PFSK-1 (cell line): ENCODE data around the gene TNS4.

Source experiments
- FOXP2 ChIP-seq: optimal IDR thresholded peaks from 2 replicates; pipeline ENCODE3; 2011; ENCODE audit warnings: borderline replicate concordance, control low read depth, inconsistent platforms; ENCODE audit not compliant: insufficient read depth; ENCODE audit errors: extremely low read length, extremely low read depth
- POLR2AphosphoS5 ChIP-seq: IDR thresholded peaks from 2 replicates; pipeline ENCODE4 v1.6.1; 2012; ENCODE audit warnings: low read depth, mild to moderate bottlenecking, control low read depth, low read length, moderate library complexity
- REST ChIP-seq, 2 experiments: IDR thresholded peaks; 2 replicates each; pipeline versions ENCODE4 v1.6.1 to v1.8.0; 2011 to 2012; ENCODE audit warnings: low read depth in 2 of 2, low read length in 2 of 2, control low read depth in 1 of 2, inconsistent platforms in 1 of 2, mild to moderate bottlenecking in 1 of 2, moderate library complexity in 1 of 2; ENCODE audit not compliant: insufficient read depth in 1 of 2
- SIN3A ChIP-seq: IDR thresholded peaks from 2 replicates; pipeline ENCODE4 v1.6.1; 2012; ENCODE audit warnings: mild to moderate bottlenecking, low read length, moderate library complexity, borderline replicate concordance; ENCODE audit not compliant: insufficient read depth
- TAF1 ChIP-seq: IDR thresholded peaks from 2 replicates; pipeline ENCODE4 v1.6.1; 2012; ENCODE audit warnings: low read length, control low read depth, borderline replicate concordance; ENCODE audit not compliant: insufficient read depth

Gene TNS4

GRCh38 chr17:40524243-40524965 lies 23.0 kb upstream of the TNS4 start:
- no peak for TF ChIP-seq POLR2AphosphoS5
- no peak for TF ChIP-seq FOXP2
- TF ChIP-seq REST (IDR thresholded peaks at IDR 0.05; ENCODE audit: insufficient read depth in 1 of 2, low read depth in 2 of 2, low read length in 2 of 2), result no peak
- no peak for TF ChIP-seq SIN3A
- TF ChIP-seq TAF1, result no peak

DNA sequence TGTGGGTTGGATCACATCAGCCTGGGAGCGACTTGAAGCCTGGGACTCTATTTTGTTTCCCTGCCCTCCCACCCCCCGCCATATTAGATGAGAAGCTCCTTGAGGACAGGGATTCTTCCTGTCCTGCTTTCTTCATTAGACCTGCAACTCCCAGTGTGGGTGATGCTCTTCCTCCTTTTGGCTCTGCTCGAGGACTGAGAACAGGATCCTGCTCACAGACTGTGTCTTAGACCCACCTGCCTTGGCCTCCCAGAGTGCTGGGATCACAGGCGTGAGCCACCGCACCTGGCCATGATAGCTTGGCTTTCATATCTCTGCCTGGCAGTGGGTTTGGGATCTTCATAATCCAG lies 21.5 kb upstream of the TNS4 start:
- TF ChIP-seq TAF1 (no peak), SIN3A (no peak), FOXP2 (no peak), POLR2AphosphoS5 (no peak), REST (IDR thresholded peaks at IDR 0.05; ENCODE audit: insufficient read depth in 1 of 2, low read depth in 2 of 2, low read length in 2 of 2) (no peak)

GRCh38 chr17:40522250-40522960 lies 21.0 kb upstream of the TNS4 start:
- TF ChIP-seq TAF1 (no peak), SIN3A (no peak), POLR2AphosphoS5 (no peak), FOXP2 (no peak), REST (IDR thresholded peaks at IDR 0.05; ENCODE audit: insufficient read depth in 1 of 2, low read depth in 2 of 2, low read length in 2 of 2) (no peak)

GRCh38 chr17:40520991-40521453 lies 19.6 kb upstream of the TNS4 start:
- TF ChIP-seq TAF1, result no peak
- TF ChIP-seq POLR2AphosphoS5, result no peak
- TF ChIP-seq SIN3A, result no peak
- no peak for TF ChIP-seq REST (IDR thresholded peaks at IDR 0.05; ENCODE audit: insufficient read depth in 1 of 2, low read depth in 2 of 2, low read length in 2 of 2)
- TF ChIP-seq FOXP2, result no peak
